Measurements from ENCODE around the gene CPLANE2. TPM values are rescaled to one million over a fixed set of nuclear protein-coding genes. Genes with fewer than 3 reads are reported as not detected.

CPLANE2 gene
- polyA plus RNA-seq, 1 donor from 2014 or later = 5.7 TPM

DNA sequence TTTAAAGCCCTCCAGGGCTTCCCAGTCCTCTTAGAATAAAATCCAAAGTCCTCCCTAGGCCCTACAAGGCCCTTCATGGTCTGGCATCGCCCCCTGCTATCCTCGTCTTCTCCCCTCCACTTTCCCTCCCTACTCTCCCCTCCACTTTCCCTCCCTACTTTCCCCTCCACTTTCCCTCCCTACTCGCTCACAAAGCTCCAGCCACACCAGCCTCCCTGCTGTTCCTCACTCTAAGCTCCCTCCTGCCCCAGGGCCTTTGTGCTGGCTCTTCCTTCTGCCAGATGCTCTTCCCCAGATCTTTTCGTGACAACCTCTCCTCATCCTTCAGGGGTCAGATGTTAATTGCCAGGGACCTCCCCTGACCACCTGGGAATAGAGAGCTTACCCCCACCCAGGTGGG, 37.3 kb downstream of the CPLANE2 start:
- no peak overlapping the region for H2AFZ ChIP-seq (ENCODE audit: low read depth, low read length)
- no peaks in the 10 kb centered on the region for H3F3A ChIP-seq (ENCODE audit: insufficient read depth, low read length, poor library complexity, severe bottlenecking)
- no peaks in the 10 kb centered on the region for H3K36me3 ChIP-seq (ENCODE audit: insufficient read depth, low read length)
- H3K27ac ChIP-seq (ENCODE audit: low read length) = no peak overlapping the region
- H3K9me3 ChIP-seq (ENCODE audit: low read length) = no peaks in the 10 kb centered on the region
- no peak overlapping the region for H3K9ac ChIP-seq (ENCODE audit: low read length)
- H3K9me2 ChIP-seq (ENCODE audit: insufficient read depth, low read length) = no peaks in the 10 kb centered on the region
- no peaks in the 10 kb centered on the region for H4K20me1 ChIP-seq (ENCODE audit: insufficient read depth)
- no peak overlapping the region for H3K4me2 ChIP-seq (ENCODE audit: low read length)
- no peak overlapping the region for H3K4me3 ChIP-seq (ENCODE audit: low read length)
- TF ChIP-seq, protein P1, sequence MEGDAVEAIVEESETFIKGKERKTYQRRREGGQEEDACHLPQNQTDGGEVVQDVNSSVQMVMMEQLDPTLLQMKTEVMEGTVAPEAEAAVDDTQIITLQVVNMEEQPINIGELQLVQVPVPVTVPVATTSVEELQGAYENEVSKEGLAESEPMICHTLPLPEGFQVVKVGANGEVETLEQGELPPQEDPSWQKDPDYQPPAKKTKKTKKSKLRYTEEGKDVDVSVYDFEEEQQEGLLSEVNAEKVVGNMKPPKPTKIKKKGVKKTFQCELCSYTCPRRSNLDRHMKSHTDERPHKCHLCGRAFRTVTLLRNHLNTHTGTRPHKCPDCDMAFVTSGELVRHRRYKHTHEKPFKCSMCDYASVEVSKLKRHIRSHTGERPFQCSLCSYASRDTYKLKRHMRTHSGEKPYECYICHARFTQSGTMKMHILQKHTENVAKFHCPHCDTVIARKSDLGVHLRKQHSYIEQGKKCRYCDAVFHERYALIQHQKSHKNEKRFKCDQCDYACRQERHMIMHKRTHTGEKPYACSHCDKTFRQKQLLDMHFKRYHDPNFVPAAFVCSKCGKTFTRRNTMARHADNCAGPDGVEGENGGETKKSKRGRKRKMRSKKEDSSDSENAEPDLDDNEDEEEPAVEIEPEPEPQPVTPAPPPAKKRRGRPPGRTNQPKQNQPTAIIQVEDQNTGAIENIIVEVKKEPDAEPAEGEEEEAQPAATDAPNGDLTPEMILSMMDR (IDR thresholded peaks at IDR 0.05; ENCODE audit: poor library complexity, severe bottlenecking) = no peak
- TF ChIP-seq SMC3 (conservative IDR thresholded peaks at IDR 0.05; ENCODE audit: poor library complexity) (no peak), EP300 (conservative IDR thresholded peaks at IDR 0.05; ENCODE audit: poor library complexity, severe bottlenecking) (no peak), TAF1 (IDR thresholded peaks at IDR 0.05; ENCODE audit: low read depth) (no peak), EZH2 (IDR thresholded peaks at IDR 0.05; ENCODE audit: borderline replicate concordance, insufficient read depth, low read length, poor library complexity, severe bottlenecking) (no peak), MXI1 (conservative IDR thresholded peaks at IDR 0.05; ENCODE audit: poor library complexity, severe bottlenecking) (no peak)
- H3K27me3 ChIP-seq (ENCODE audit: insufficient read depth, low read depth, low read length) = no peaks in the 10 kb centered on the region
- no peaks in the 10 kb centered on the region for H3K79me2 ChIP-seq (replicated peaks; ENCODE audit: insufficient read depth, low read length)

DNA sequence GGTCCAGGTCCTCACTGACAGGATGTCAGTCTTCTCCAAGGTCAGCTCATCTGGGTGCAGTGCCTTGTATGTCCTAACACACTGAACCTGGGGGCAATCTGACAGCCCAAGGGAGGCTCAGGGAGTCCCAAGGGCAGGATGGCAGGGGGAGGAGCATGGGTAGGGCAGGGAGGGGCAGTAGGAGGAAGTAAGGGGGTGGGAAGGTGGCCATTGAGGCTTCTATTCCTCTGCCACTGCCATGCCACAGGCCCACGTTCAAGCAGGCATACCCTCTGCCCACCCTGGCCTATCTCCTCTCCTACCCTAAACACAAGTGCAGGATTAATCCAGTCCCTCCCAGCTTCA, 37.9 kb downstream of the CPLANE2 start:
- Histone ChIP-seq H4K20me1 (ENCODE audit: insufficient read depth) (no peaks in the 10 kb centered on the region), H3K4me3 (ENCODE audit: low read length) (no peak overlapping the region), H3K9me2 (ENCODE audit: insufficient read depth, low read length) (no peaks in the 10 kb centered on the region), H3K9ac (ENCODE audit: low read length) (no peak overlapping the region), H3K4me2 (ENCODE audit: low read length) (no peak overlapping the region), H3F3A (ENCODE audit: insufficient read depth, low read length, poor library complexity, severe bottlenecking) (no peaks in the 10 kb centered on the region), H3K9me3 (ENCODE audit: low read length) (no peaks in the 10 kb centered on the region), H3K36me3 (ENCODE audit: insufficient read depth, low read length) (no peaks in the 10 kb centered on the region), H2AFZ (ENCODE audit: low read depth, low read length) (no peak overlapping the region), H3K27ac (ENCODE audit: low read length) (no peak overlapping the region), H3K79me2 (replicated peaks; ENCODE audit: insufficient read depth, low read length) (no peaks in the 10 kb centered on the region), H3K27me3 (ENCODE audit: insufficient read depth, low read depth, low read length) (no peaks in the 10 kb centered on the region)
- TF ChIP-seq, protein P1 (IDR thresholded peaks at IDR 0.05; ENCODE audit: poor library complexity, severe bottlenecking) = no peak
- TF ChIP-seq TAF1 (IDR thresholded peaks at IDR 0.05; ENCODE audit: low read depth) (no peak), RAD21 (conservative IDR thresholded peaks at IDR 0.05) (no peak), EP300 (conservative IDR thresholded peaks at IDR 0.05; ENCODE audit: poor library complexity, severe bottlenecking) (no peak), MXI1 (conservative IDR thresholded peaks at IDR 0.05; ENCODE audit: poor library complexity, severe bottlenecking) (no peak), POLR2AphosphoS5 (IDR thresholded peaks at IDR 0.05) (no peak), SMC3 (conservative IDR thresholded peaks at IDR 0.05; ENCODE audit: poor library complexity) (no peak), EZH2 (IDR thresholded peaks at IDR 0.05; ENCODE audit: borderline replicate concordance, insufficient read depth, low read length, poor library complexity, severe bottlenecking) (no peak)
- TF ChIP-seq, protein P2, sequence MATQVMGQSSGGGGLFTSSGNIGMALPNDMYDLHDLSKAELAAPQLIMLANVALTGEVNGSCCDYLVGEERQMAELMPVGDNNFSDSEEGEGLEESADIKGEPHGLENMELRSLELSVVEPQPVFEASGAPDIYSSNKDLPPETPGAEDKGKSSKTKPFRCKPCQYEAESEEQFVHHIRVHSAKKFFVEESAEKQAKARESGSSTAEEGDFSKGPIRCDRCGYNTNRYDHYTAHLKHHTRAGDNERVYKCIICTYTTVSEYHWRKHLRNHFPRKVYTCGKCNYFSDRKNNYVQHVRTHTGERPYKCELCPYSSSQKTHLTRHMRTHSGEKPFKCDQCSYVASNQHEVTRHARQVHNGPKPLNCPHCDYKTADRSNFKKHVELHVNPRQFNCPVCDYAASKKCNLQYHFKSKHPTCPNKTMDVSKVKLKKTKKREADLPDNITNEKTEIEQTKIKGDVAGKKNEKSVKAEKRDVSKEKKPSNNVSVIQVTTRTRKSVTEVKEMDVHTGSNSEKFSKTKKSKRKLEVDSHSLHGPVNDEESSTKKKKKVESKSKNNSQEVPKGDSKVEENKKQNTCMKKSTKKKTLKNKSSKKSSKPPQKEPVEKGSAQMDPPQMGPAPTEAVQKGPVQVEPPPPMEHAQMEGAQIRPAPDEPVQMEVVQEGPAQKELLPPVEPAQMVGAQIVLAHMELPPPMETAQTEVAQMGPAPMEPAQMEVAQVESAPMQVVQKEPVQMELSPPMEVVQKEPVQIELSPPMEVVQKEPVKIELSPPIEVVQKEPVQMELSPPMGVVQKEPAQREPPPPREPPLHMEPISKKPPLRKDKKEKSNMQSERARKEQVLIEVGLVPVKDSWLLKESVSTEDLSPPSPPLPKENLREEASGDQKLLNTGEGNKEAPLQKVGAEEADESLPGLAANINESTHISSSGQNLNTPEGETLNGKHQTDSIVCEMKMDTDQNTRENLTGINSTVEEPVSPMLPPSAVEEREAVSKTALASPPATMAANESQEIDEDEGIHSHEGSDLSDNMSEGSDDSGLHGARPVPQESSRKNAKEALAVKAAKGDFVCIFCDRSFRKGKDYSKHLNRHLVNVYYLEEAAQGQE (IDR thresholded peaks at IDR 0.05; ENCODE audit: borderline replicate concordance) = no peak
